Left lung (tissue), 10 donors: ENCODE measurements around the gene CD48. TPM values are rescaled to one million over a fixed set of nuclear protein-coding genes. Genes with fewer than 3 reads are reported as not detected.
A peak's percentile ranks its signal among the peaks of the same experiment; 100 is the strongest.

Experiments used
- ATAC-seq: fragments of 200-7000 bp; cut with Tn5 transposase; one replicate; pipeline ENCODE4 v1.9.1; 2020; ENCODE audit warnings: moderate library complexity
- DNase-seq, 4 donors: peaks; one replicate each; pipeline ENCODE4 v3.0.0-alpha.2; 2013 to 2020
- H3K27ac ChIP-seq, 2 donors: fragments of 200-600 bp; sonication (generic) in 1 of 2; one replicate each; pipeline versions ENCODE4 v1.5.0 to v1.8.0; 2020 to 2021
- H3K27me3 ChIP-seq, 2 donors: fragments of 200-600 bp; sonication (generic) in 1 of 2; one replicate each; pipeline versions ENCODE4 v1.5.0 to v1.8.0; 2020 to 2021
- H3K36me3 ChIP-seq, 2 donors: fragments of 200-600 bp; sonication (generic) in 1 of 2; one replicate each; pipeline versions ENCODE4 v1.5.0 to v1.8.0; 2020 to 2021
- H3K4me1 ChIP-seq, 2 donors: fragments of 200-600 bp; one replicate each; pipeline ENCODE4 v1.8.0; 2021
- H3K4me3 ChIP-seq, 2 donors: fragments of 200-600 bp; sonication (generic) in 1 of 2; one replicate each; pipeline versions ENCODE4 v1.5.0 to v1.8.0; 2020 to 2021; ENCODE audit warnings: mild to moderate bottlenecking in 1 of 2
- H3K9me3 ChIP-seq, 2 donors: fragments of 200-600 bp; sonication (generic) in 1 of 2; one replicate each; pipeline versions ENCODE4 v1.5.0 to v1.8.0; 2020 to 2021
- intact Hi-C, 2 donors: fragments of 100-400 bp; cut with DNase I; formaldehyde crosslinking; loops; one replicate each; pipeline versions ENCODE4 v1.11.2 to v1.14.2; 2022
- polyA plus RNA-seq, 6 donors: library from polyadenylated mRNA; unstranded; fragments of 120-200 nt; gene quantifications; one replicate each; pipeline ENCODE4 v1.2.1, GENCODE V29; 2013; ENCODE audit not compliant: insufficient read length in 6 of 6
- total RNA-seq, 2 donors: library from RNA; stranded (reverse); fragmentation: NEBNext Ultra II Directional; extraction: Animal tissue kit (Norgen Biotek cat#: 25700); gene quantifications; one replicate each; pipeline ENCODE4 v1.2.1, GENCODE V29; 2021
- TF ChIP-seq, protein P1 (sequence below), 2 donors: fragments of 200-600 bp; sonication (generic) in 1 of 2; IDR thresholded peaks; one replicate each; pipeline versions ENCODE4 v1.5.0 to v1.8.0; 2021; ENCODE audit warnings: antibody characterized with exemption in 2 of 2
- donor health status: DM: no; HTN: yes; CAD: no.
- donor health status: DM: no; HTN: no; CAD: no.

CD48 gene
- total and polyA plus RNA-seq, 8 donors = 5.8 to 35.5 (median 7.5) TPM

DNA sequence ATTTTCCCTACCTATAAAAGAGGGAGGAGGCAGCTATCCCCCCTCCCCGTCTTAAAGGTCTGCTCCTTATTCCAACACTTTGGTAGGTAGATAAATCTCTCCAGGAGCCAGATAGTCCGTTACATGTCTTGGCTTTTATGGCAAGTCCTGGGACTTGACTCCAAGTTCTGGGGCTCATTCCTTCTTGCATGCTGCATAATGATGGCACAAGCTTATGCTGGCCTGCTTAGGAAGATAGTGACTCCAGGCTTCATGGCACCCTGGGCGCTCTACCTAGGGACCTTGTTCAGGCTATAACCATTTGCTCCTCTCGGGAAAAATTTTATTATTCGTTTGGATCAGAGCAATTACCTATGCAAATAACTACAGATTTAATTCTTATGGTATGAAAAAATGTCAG is 68.5 kb downstream of the CD48 start:
- Histone ChIP-seq H3K36me3 (no peaks in the 10 kb centered on the region), H3K4me1 (peaks cover 0 to 46% of the 10 kb centered on the region in 2 donors), H3K27ac (no peak overlapping the region), H3K9me3 (no peaks in the 10 kb centered on the region), H3K27me3 (no peaks in the 10 kb centered on the region), H3K4me3 (no peak overlapping the region)
- TF ChIP-seq, protein P1, sequence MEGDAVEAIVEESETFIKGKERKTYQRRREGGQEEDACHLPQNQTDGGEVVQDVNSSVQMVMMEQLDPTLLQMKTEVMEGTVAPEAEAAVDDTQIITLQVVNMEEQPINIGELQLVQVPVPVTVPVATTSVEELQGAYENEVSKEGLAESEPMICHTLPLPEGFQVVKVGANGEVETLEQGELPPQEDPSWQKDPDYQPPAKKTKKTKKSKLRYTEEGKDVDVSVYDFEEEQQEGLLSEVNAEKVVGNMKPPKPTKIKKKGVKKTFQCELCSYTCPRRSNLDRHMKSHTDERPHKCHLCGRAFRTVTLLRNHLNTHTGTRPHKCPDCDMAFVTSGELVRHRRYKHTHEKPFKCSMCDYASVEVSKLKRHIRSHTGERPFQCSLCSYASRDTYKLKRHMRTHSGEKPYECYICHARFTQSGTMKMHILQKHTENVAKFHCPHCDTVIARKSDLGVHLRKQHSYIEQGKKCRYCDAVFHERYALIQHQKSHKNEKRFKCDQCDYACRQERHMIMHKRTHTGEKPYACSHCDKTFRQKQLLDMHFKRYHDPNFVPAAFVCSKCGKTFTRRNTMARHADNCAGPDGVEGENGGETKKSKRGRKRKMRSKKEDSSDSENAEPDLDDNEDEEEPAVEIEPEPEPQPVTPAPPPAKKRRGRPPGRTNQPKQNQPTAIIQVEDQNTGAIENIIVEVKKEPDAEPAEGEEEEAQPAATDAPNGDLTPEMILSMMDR (IDR thresholded peaks at IDR 0.05) = no peak
- intact Hi-C loops = no loop called here
- no peak for ATAC-seq
- DNase-seq = no peak

DNA sequence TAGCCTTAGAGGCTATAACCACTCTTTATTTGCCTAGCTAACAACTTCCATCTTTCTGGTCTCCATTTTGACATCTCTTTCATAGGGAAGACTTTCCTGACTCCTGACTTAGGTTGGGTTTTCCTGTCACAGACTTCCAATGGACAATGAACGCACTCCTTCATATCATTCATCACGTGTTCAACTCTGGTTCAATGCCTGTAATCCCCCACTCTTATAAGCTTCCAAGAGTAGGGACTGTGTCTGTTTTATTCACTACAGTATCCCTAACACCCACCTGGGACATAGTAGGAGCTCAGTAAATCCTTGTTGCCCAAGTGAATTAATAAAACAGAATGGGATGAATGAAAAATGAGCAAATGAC is 69.4 kb downstream of the CD48 start:
- H3K27ac ChIP-seq = no peak overlapping the region
- H3K27me3 ChIP-seq = no peaks in the 10 kb centered on the region
- no peaks in the 10 kb centered on the region for H3K9me3 ChIP-seq
- intact Hi-C loops = no loop called here
- H3K36me3 ChIP-seq = no peaks in the 10 kb centered on the region
- ATAC-seq (no peak), DNase-seq (no peak)
- peaks cover 0 to 44% of the 10 kb centered on the region in 2 donors for H3K4me1 ChIP-seq
- TF ChIP-seq, protein P1 (IDR thresholded peaks at IDR 0.05) = no peak
- no peak overlapping the region for H3K4me3 ChIP-seq

DNA sequence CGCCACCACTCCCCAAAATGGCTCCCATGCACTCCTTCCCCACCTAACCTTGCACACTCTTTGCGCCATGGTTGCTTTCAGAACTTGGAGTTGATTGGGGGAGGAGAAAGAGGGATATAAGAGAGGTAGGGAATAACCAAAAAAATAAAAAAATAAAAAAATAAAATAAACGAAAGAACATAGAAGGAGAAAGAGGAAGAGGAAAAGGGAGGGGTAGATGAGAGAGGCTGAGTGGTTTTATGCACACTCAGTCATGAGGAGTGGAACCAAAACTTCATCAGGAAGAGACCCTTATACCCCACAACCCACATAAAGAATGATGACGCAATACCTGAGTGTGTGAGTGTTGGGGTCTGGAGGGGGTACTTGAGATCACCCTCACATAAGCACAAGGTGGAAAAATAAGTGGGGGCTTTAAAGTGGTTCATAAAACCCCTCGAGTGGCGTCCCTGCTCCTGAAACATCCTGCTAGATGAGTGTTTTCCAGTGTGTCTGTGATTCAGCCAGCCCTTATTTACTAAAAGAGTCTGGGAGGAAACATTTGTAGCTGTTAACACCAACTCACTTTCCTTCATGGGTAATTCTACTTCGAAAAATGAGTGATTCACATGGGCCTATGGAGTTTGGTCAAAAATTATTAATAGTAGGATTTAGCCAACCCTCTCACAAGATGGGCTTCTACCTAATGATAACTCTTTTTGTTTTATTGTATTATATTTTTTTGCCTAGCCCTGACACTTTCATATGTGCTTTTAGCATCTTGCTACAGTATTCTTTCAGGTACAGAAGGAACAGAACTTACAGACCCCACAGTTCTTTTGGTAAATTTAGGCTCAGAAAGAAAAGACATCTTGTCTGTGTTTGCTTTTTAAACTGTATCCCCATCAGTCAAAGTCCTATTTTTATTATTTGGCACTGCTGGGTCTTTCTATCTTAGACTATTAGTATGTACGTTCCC is 70.0 kb downstream of the CD48 start:
- DNase-seq = no peak
- Histone ChIP-seq H3K4me3 (no peak overlapping the region), H3K36me3 (no peaks in the 10 kb centered on the region), H3K4me1 (peaks cover 0 to 38% of the 10 kb centered on the region in 2 donors), H3K9me3 (no peaks in the 10 kb centered on the region), H3K27me3 (no peaks in the 10 kb centered on the region), H3K27ac (peak overlapping the region in 1 of 2 donors; percentile 23)
- peak; percentile 33 for ATAC-seq
- TF ChIP-seq, protein P1 (IDR thresholded peaks at IDR 0.05) = no peak
- intact Hi-C loops = no loop called here

DNA sequence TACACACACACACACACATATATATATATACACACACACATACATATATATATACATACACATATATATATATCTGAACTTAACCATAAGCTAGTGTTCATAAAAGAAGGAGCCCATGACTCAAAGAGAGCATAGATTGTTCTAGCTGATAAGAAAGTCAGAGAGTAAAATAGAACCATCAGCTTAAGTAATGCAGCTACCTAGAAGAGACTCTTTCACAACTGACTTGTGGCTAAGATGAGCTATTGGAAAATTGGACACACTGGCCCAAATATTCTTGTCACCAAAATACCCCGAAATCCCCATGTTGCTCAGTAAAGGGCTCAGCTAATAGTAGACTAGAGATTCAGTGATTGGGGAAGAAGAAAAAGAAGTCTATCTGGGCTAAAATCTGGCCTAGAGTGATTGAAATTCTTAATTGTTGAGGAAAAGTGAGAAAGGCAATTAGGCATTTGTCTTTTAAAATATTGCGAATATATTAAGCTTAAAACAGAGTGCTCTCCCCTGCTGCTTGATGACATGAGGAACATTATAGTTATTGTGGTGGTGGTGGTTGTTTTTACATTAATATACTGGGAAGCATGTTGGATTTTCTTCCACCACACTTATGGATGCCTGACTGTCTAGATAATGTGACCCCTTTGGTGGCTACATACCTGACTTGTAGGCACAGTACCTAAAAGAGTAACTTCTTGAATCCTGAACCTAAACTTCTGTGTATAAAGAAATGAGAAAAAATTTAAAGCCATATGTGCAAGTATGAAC is 71.1 kb downstream of the CD48 start:
- TF ChIP-seq, protein P1 (IDR thresholded peaks at IDR 0.05) = no peak
- no peak overlapping the region for H3K27ac ChIP-seq
- peaks cover 0 to 27% of the 10 kb centered on the region in 2 donors for H3K4me1 ChIP-seq
- no peaks in the 10 kb centered on the region for H3K36me3 ChIP-seq
- H3K4me3 ChIP-seq = no peak overlapping the region
- no peak for ATAC-seq
- no peaks in the 10 kb centered on the region for H3K27me3 ChIP-seq
- intact Hi-C loops = no loop called here
- no peak for DNase-seq
- H3K9me3 ChIP-seq = no peaks in the 10 kb centered on the region

DNA sequence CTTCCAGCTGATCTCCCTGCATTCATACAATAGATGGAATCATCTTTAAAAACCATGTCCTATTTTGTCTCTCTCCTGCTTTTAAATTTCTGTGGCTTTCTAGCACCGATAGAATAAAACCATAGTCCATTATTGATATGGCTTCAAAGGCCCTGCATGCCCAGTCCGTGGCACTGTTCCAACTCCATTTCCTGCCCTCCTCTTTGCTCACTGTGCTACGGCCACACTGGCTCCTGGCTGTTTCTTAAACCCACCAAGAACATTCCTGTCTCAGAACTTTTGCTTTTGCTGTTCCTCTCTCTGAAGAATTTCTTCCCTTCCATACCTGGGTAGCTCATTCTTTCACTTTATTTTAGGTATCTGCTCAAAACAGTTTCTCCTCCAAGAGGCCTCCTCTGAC is 72.0 kb downstream of the CD48 start:
- H3K9me3 ChIP-seq = no peaks in the 10 kb centered on the region
- no peaks in the 10 kb centered on the region for H3K27me3 ChIP-seq
- no peak overlapping the region for H3K4me3 ChIP-seq
- no peak overlapping the region for H3K27ac ChIP-seq
- DNase-seq (peak in 1 of 4 donors; percentile 10), ATAC-seq (no peak)
- no peaks in the 10 kb centered on the region for H3K36me3 ChIP-seq
- intact Hi-C loops = no loop called here
- TF ChIP-seq, protein P1 (IDR thresholded peaks at IDR 0.05) = no peak
- H3K4me1 ChIP-seq = peaks cover 0 to 22% of the 10 kb centered on the region in 2 donors
